Measurements from ENCODE around the gene RHBDD1. TPM values are rescaled to one million over a fixed set of nuclear protein-coding genes. Genes with fewer than 3 reads are reported as not detected.

RHBDD1 gene
- total RNA-seq, 2 donors from 2014 or later: 10.2 to 17.3 TPM

DNA sequence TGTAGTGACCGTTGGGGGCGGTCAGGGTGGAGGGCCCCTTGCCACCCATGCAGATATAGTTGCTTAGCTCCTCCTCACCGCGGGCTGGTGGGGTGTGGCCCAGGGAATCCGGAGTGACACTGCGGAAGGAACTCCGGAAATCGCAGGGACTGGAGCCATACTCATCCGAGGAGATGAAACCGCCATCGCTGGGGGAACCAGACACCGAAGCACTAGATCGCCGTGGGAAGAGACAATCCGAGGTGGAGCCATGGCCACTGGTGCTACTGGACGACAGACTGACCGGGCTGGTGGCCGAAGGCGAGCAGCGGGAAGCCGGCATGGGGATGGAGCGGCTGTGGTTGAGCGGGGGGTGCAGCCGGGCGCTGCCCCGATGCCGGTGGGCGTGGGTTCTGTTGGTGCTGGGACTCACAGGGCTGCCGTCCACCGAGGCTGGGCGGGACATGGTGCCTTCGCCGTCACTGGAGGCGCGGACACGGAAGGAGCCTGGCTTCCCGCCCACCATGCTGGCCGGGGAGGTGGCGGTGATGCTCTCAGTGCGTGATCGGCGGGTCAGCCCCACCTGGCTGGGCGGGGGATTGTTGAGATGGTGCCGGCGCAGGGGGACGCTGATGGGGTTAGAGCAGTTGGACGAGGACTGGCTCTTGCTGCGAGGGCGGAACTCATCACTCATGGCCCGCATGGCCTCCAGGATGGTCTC is 38.4 kb upstream of the RHBDD1 start:
- ATAC-seq (ENCODE audit: insufficient number of reproducible peaks, low FRiP score, low read depth): no peak
- H3K27me3 ChIP-seq (replicated peaks; ENCODE audit: insufficient read depth): no peaks in the 10 kb centered on the region
- no peak for DNase-seq (ENCODE audit: low spot score)
- H3K9me3 ChIP-seq: no peaks in the 10 kb centered on the region
- peaks cover 25 to 48% of the 10 kb centered on the region in 2 donors for H3K4me1 ChIP-seq (ENCODE audit: control insufficient read depth in 1 of 2, low read depth in 2 of 2)
- no peak overlapping the region for H3K4me3 ChIP-seq
- TF ChIP-seq, protein P1, sequence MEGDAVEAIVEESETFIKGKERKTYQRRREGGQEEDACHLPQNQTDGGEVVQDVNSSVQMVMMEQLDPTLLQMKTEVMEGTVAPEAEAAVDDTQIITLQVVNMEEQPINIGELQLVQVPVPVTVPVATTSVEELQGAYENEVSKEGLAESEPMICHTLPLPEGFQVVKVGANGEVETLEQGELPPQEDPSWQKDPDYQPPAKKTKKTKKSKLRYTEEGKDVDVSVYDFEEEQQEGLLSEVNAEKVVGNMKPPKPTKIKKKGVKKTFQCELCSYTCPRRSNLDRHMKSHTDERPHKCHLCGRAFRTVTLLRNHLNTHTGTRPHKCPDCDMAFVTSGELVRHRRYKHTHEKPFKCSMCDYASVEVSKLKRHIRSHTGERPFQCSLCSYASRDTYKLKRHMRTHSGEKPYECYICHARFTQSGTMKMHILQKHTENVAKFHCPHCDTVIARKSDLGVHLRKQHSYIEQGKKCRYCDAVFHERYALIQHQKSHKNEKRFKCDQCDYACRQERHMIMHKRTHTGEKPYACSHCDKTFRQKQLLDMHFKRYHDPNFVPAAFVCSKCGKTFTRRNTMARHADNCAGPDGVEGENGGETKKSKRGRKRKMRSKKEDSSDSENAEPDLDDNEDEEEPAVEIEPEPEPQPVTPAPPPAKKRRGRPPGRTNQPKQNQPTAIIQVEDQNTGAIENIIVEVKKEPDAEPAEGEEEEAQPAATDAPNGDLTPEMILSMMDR (IDR thresholded peaks at IDR 0.05): no peak
- H3K36me3 ChIP-seq: no peaks in the 10 kb centered on the region
- peak overlapping the region; percentile 40 to 92 for H3K27ac ChIP-seq

GRCh38 chr2:226797989-226798421 is 37.8 kb upstream of the RHBDD1 start:
- Histone ChIP-seq H3K27me3 (replicated peaks; ENCODE audit: insufficient read depth) (no peaks in the 10 kb centered on the region), H3K4me3 (peak overlapping the region; percentile 97), H3K4me1 (ENCODE audit: control insufficient read depth in 1 of 2, low read depth in 2 of 2) (peaks cover 25 to 42% of the 10 kb centered on the region in 2 donors), H3K9me3 (no peaks in the 10 kb centered on the region), H3K36me3 (no peaks in the 10 kb centered on the region), H3K27ac (peak overlapping the region; percentile 90 to 93)
- no peak for ATAC-seq (ENCODE audit: insufficient number of reproducible peaks, low FRiP score, low read depth)
- TF ChIP-seq, protein P1 (IDR thresholded peaks at IDR 0.05): no peak
- no peak for DNase-seq (ENCODE audit: low spot score)

- TF ChIP-seq, protein P1 (IDR thresholded peaks at IDR 0.05): no peak
- no peaks in the 10 kb centered on the region for H3K27me3 ChIP-seq (replicated peaks; ENCODE audit: insufficient read depth)
- peak overlapping the region; percentile 90 to 93 for H3K27ac ChIP-seq
- peaks cover 25 to 40% of the 10 kb centered on the region in 2 donors for H3K4me1 ChIP-seq (ENCODE audit: control insufficient read depth in 1 of 2, low read depth in 2 of 2)
- peak overlapping the region; percentile 97 for H3K4me3 ChIP-seq
- ATAC-seq (ENCODE audit: insufficient number of reproducible peaks, low FRiP score, low read depth): no peak
- no peak for DNase-seq (ENCODE audit: low spot score)
- no peaks in the 10 kb centered on the region for H3K9me3 ChIP-seq
- H3K36me3 ChIP-seq: no peaks in the 10 kb centered on the region
These were observed 37.2 kb upstream of the RHBDD1 start for GRCh38 chr2:226798422-226799210.

DNA sequence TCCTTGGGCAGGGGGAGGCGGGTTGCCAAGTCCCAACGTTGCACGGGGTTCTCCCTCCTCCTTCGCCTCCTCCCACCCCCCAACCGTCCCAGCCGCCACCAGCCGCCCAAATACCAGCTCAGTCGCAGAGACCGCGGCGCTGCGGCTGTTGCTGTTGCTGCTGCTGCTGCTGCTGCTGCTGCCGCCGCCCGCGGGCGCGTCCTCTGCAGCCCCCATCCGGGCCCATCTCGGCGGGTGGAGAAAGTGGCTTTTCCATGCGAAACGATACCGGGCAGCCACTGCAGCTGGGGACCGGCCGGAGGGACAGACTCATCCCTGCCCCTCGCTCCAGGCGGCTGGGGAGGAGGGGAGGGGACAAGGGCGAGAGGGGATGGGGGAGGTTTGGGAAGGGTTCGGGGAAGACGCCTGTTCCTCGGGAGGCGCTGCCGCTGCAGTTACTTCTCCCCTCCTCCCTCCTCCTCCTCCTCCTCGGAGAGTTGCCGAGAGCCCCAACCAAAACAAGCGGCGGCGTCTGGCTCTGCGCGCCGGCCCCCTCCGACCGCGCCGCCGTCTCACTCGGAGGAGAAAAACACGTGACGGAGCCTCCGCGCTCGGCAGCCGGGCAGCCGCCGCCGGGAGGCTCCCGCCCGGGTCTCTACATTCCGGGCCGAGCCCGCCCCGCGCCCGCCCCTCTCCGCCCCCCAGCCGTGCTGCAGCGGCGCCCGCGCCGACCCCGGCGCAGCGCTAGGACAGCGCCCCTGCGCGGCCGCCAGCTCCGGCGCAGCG is 36.5 kb upstream of the RHBDD1 start, which contains the start of gene IRS1:
TSS of gene IRS1 (minus strand) at position 610 of the 765 bp plus-strand sequence. CDS start 1,082 bp downstream, outside the sequence.
- Histone ChIP-seq H3K4me1 (ENCODE audit: control insufficient read depth in 1 of 2, low read depth in 2 of 2) (peaks cover 20 to 40% of the 10 kb centered on the region in 2 donors), H3K27me3 (replicated peaks; ENCODE audit: insufficient read depth) (no peaks in the 10 kb centered on the region), H3K4me3 (peak within 1 kb of the TSS; percentile 97), H3K9me3 (no peaks in the 10 kb centered on the region), H3K36me3 (no peaks in the 10 kb centered on the region), H3K27ac (peak within 1 kb of the TSS; percentile 90 to 93)
- TF ChIP-seq, protein P1 (IDR thresholded peaks at IDR 0.05): no peak
- ATAC-seq (ENCODE audit: insufficient number of reproducible peaks, low FRiP score, low read depth) (peak; percentile 41), DNase-seq (ENCODE audit: low spot score) (peak; percentile 10)
